PC-9 (cell line): Measurements from ENCODE around the gene FOXL2NB.

Experiments used
- EZH2 ChIP-seq: fragments of 200-600 bp; sonication (generic); IDR thresholded peaks from 2 replicates; pipeline ENCODE4 v1.8.0; 2017; ENCODE audit warnings: antibody characterized with exemption, low read depth
- TF ChIP-seq, protein P1 (sequence below): fragments of 200-600 bp; sonication (generic); conservative IDR thresholded peaks from 2 replicates; pipeline ENCODE4 v1.6.1; 2017; ENCODE audit warnings: mixed run types, antibody characterized with exemption, mild to moderate bottlenecking, moderate library complexity

DNA sequence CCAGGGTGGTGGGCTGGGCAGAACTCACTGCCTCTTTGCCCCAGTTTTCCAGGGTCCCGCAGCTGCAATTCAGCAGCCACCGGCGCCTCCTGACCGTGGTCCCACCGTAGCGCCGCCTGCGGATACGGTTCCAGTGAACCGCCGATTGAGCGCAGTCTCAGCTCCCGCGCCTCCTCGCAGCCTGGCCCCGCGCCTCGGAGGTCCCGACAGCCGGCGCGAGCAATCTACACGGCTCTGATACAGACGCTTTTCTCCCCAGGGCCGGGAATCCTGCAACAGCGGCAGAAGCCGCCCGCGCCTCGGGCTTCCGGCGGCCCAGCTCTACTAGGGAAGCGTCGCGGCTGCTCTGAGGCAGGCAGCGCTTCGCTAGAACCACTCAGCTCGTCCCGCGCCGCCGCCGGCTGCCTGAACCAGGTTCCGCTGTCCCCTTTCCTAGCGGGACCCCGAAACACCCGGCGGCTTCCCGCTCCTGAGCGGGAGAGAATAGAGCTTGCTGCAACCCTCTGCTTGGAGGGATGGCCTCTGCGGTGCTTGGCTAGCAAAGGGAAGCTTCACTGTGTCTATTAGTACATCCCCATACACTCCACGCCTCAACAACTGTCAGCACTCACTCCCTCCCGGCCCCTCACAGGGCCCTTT lies 3.1 kb downstream of the FOXL2NB start:
- TF ChIP-seq, protein P1, sequence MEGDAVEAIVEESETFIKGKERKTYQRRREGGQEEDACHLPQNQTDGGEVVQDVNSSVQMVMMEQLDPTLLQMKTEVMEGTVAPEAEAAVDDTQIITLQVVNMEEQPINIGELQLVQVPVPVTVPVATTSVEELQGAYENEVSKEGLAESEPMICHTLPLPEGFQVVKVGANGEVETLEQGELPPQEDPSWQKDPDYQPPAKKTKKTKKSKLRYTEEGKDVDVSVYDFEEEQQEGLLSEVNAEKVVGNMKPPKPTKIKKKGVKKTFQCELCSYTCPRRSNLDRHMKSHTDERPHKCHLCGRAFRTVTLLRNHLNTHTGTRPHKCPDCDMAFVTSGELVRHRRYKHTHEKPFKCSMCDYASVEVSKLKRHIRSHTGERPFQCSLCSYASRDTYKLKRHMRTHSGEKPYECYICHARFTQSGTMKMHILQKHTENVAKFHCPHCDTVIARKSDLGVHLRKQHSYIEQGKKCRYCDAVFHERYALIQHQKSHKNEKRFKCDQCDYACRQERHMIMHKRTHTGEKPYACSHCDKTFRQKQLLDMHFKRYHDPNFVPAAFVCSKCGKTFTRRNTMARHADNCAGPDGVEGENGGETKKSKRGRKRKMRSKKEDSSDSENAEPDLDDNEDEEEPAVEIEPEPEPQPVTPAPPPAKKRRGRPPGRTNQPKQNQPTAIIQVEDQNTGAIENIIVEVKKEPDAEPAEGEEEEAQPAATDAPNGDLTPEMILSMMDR = no peak
- TF ChIP-seq EZH2 = no peak
